Heart left ventricle (tissue), 13 donors: Measurements from ENCODE around the gene ADAM29.

Experiments used
- CTCF ChIP-seq, 12 donors: fragments of 200-600 bp; sonication (generic) in 4 of 12; IDR thresholded peaks; one replicate each; pipeline versions ENCODE4 v1.5.0 to v1.8.0; 2018 to 2022; ENCODE audit warnings: antibody characterized with exemption in 12 of 12, mild to moderate bottlenecking in 5 of 12
- POLR2A ChIP-seq, 2 donors: fragments of 450-650 bp; IDR thresholded peaks; one replicate each; pipeline ENCODE4 v1.6.1; 2017; ENCODE audit warnings: antibody characterized with exemption in 2 of 2, mild to moderate bottlenecking in 2 of 2, moderate library complexity in 2 of 2
- donor health status: ischemic (EF 13 %, LVEDD 7.1; RV severe dilation, severe dysfunction).
- donor health status: DM: no; HTN: yes; CAD: no.
- donor health status: DM: no; HTN: no; CAD: no.
- donor health status: ischemic (EF 25% LVEDD 6.9; RV normal size, moderate dysfunction).
- donor health status: ischemic (EF 25% LVEDD 5.7; RV mildly dilated, moderate dysfunction).
- donor health status: ischemic (EF 35%, LVEDD 5.7; RV mildly dilated, moderate dysfunction).
- donor health status: nonischemic (EF 11% LVEDD 7.7; RV severe dilation, severe dysfunction).
- donor health status: DM: yes; HTN: yes; CAD: no.
- donor health status: PGD.
- donor health status: ischemic (EF 29% LVEDD 5.4; RV normal size, mild dysfunction).
- donor health status: nonischemic (EF 23%, LVEDD 6.1; RV moderate dilation, normal function).

- TF ChIP-seq CTCF (IDR thresholded peaks at IDR 0.05), result no peak
- no peak for TF ChIP-seq POLR2A (IDR thresholded peaks at IDR 0.05)
Measured at GRCh38 chr4:174871407-174871806, 46.8 kb upstream of the ADAM29 start.
